ENCODE results near the gene CELF4.
"Not testable (repeated sequence)": the region's sequence is repeated elsewhere in the genome, so short reads cannot be mapped to it uniquely, and the experiment has no call there.

Gene CELF4

GRCh38 chr18:37491526-37491925, 74.1 kb downstream of the CELF4 start:
- no peak for FAIRE-seq

GRCh38 chr18:37489998-37490397, 75.6 kb downstream of the CELF4 start:
- FAIRE-seq = no peak

DNA sequence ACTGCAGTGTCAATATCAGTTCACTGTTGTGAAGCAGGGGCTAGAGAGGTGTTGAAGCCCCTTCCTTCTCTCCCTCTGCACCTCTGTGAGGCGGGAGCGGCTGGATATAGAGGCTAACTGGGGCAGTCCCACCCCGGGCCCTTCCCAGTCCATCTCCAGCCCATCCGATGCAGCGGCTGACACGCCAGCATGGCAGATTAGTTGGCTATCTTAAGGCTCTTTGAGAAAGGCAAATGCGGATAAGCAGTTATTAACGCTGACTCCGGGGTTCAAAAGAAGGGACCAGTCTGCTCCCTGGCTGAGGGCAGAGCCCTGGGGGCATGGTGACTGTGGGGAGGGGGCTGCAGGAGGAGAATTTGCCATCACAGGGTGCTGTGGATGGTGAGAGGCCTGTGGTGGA, 76.6 kb downstream of the CELF4 start:
- FAIRE-seq = no peak

- no peak for FAIRE-seq
These were observed 78.2 kb downstream of the CELF4 start for GRCh38 chr18:37487400-37487867.

DNA sequence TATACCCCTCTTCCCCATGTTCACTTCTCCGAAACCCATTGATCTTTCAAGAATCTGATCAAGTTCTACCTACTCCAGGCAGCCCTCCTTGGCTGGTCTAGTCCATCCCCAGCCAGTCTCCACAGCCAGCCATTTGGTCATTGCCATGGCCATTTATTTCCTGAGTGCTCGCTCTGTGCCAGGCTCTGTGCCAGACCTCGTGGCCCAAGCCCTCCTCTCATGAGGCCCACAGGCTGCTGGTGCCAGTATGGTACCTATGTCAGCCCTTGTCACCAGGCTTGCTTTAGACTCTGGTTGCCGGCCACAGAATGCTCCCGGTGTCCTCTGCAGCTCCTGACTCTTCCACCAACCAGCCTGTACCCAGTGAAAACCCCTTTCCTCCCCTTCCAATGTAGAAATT, 78.8 kb downstream of the CELF4 start:
- no peak for FAIRE-seq

GRCh38 chr18:37484983-37485834, 80.4 kb downstream of the CELF4 start:
- no peak for FAIRE-seq

- no peak for FAIRE-seq
These were observed 81.4 kb downstream of the CELF4 start for GRCh38 chr18:37483984-37484819.

DNA sequence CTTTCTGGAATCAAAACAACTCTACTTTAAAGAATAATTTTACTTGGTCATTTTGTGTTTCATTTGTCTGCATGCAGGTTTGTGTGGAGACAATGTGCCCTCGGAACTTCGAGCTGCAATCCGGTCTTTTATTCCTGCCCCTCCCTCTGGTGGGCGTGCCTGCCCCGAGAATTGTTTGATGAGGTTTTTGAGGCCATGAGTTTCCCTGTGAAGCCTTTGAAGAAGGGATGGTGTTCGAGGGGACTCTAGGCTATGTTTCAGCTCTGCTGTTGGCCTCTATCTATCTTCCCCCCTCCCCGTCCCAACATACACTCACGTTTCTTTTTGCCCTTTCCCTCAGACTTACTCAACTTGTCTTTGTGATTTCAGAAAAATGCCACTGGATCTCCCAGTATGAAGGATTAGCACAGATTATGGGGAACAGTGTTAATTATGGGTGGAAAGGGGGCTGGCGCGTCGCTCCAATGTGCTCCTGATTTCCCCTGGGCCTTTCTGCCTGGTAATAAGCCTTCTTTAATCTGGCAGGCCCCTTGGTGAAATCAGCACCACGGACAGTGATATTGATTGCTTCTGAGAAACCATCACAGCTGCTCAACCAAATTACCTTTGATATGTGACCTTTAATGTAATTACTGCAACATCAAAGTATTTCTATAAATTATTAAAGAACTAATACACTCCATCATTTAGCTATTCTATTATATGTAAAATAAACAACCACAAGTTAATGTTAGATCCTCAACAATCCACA, 82.2 kb downstream of the CELF4 start:
- FAIRE-seq = no peak

- FAIRE-seq = no peak
These were observed 83.2 kb downstream of the CELF4 start for GRCh38 chr18:37482433-37482832.

DNA sequence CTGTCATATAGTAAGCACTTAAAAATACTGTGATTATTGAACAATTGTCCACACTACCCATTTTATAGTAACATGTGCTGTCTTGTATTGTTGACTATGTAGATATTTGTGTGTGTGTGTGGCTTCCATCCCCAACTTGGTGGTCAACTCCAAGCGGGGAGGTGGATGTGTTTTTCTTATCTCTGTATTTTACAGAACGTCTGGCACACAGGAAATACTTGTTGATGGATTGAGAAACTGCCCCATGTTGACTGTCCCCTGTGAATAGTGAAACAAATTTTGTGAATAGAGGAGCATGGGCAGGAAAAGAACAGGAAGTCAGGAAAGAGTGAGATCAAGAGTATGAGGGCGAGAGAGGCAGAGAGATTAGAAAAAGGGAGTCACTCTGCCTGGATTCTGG, 83.6 kb downstream of the CELF4 start:
- FAIRE-seq = no peak

GRCh38 chr18:37481491-37481890, 84.1 kb downstream of the CELF4 start:
- no peak for FAIRE-seq

- FAIRE-seq = no peak
These were observed 84.5 kb downstream of the CELF4 start for GRCh38 chr18:37481072-37481471.

- no peak for FAIRE-seq
These were observed 88.8 kb downstream of the CELF4 start for GRCh38 chr18:37476611-37477295.

DNA sequence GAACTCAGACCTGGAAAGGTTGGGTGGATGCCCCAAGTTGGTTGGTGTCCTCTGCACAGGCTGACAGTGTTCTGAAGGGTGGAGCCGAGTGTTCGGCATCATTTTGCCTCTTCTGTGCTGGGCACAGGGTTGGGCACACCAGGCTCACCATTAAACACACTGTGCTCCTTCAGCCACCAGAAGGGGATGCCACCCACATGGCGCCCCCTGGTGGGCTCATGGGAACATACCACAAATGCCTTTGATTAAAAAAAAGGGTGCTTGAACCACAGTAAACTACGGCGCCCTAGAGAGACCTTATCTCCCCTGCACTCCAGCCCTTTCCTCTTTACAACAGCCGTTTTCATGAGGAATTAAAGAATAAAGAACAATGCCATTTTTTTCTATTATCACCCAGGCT, 89.4 kb downstream of the CELF4 start:
- no peak for FAIRE-seq

DNA sequence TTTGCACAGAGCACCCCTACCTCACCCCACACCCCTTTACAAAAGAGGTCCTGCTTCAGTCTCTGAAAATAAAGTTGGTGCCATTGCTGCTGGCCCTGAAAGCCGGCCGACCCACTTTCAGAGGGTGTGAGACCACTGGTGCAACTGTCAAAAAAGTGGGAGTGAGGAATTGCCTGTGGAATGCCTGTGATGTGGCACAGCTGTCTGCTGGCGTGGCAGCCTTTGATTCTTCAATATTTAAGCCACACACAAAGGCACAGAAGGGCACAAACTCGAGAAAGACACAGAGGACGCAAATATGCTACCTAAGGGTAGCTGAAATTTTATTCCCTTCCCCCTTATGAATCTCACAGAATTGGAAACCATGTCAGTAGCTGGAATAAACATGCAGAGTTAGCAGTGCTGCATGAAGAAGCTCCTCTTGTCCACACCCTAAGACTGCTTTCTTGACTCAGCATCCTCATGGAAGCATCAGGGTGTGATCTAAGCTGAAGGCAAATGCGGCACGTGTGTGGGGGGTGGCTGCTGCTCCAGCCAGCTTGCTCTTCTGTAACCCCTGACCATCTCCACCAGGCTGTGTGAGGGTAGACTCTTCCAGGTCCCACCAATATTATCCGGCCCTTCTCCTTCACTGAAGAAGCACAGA, 92.3 kb downstream of the CELF4 start:
- FAIRE-seq = no peak

GRCh38 chr18:37471637-37472036, 94.0 kb downstream of the CELF4 start:
- no peak for FAIRE-seq

DNA sequence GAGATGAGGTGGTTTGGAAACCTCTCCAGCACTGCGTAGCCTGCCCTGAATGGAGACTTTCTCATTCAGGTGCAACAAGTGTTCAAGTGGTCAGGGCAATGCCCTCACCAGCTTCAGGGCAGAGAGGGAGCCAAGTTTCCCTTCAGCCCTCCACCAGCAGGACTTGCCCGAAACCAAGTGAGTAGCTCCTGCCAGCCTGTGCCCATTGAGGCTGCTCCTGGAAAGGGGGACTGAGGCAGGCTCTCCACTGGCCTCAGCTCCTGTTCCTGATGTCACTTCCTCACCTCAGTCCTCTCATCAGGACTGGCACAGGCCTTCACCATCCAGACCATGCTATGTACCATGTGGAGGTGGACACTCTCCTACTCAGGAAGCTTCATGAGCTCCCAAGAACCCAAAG, 94.6 kb downstream of the CELF4 start:
- no peak for FAIRE-seq

DNA sequence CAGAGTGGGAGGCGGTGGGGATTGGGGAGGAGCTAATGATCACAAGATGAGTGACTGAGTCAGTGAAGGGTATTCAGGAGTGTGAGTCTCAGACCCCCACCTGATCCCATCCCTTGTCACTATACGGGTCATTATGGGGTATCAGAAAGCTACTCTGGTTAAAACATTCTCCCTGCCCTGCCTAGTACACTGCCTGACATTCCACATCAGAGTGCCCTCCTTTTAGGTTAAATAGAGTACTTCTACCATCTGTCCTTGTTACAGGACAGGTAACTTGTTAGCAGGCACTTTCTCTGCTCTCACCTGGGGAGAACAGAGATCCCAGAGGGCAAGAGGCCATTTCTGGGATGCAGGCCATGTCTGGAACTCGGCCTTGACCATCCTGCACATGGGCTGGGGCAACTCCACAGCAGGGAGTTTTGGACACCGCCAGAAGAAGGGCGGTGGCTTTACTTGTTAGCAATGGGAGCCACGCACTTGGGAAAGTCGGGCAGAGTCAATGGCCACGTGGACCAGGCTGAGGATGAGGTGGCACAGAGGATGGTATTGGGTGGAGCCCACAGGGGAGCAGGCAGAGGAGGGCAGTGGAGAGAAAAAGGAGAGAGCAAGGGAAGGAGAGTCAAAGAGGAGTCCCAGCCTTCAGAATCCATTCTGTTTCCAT, 98.5 kb downstream of the CELF4 start:
- no peak for FAIRE-seq

GRCh38 chr18:37465958-37466357, 99.6 kb downstream of the CELF4 start:
- FAIRE-seq = no peak

GRCh38 chr18:37464257-37464656, 101.3 kb downstream of the CELF4 start:
- FAIRE-seq = no peak

DNA sequence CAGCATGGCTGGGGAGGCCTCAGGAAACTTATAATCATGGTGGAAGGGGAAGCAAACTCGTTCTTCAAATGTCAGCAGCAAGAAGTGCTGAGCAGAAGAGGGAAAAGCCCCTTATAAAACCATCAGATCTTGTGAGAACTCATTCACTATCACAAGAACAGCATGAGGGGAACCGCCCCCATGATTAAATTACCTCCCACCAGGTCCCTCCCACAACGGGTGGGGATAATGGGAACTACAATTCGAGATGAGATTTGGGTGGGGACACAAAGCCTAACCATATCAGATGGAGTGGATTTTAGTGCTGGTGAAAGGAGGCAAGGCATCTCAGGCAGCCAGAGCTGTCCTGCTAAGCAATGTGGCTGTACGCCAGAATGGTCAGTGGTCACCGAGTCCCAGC, 104.3 kb downstream of the CELF4 start:
- not testable (repeated sequence) for FAIRE-seq

DNA sequence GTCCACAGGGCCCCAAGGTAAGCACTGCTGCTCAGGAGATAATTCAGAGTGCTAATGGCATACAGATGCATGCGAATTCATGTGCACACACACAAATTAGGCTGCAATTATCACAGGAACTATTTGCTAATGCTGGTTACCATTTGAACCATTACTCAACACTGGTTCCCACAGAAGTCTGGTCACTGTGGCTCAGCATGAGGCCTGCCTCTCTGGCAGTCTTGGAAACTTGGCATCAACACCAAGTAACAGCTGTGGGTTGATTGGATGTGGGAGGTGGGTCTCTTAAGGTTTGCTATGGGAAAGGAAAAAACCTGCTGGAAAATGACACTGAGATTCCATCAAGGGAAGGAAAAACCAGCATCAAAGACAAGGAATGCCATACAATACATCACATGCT, 105.0 kb downstream of the CELF4 start:
- FAIRE-seq = no peak

All from A204.1 (cell line).